ENCODE measurements around the gene TC2N.
"Not testable (repeated sequence)": the region's sequence is repeated elsewhere in the genome, so short reads cannot be mapped to it uniquely, and the experiment has no call there.

TC2N gene

GRCh38 chr14:91867316-91867988 is at the start of gene TC2N:
TSS of gene TC2N (minus strand) at chr14:91867536. CDS start at chr14:91813769, 53,767 bp downstream.
- DNase-seq: peak; percentile 42

DNA sequence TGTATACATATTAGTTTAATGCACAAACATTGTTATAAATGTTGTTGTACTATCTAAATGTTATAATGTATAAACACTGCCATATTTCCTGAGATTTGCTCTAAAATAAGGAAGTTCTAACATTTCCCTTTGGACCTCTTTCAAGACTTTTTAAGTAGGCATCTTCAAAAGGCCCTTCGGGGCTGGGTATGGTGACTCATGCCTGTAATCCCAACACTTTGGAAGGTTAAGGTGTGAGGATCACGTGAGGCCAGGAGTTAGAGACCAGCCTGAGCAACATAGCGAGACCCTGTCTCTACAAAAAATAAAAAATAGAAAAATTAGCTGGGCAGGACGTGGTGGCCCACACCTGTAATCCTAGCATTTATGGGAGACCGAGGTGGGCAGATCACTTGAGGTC is 44.7 kb upstream of the TC2N start:
- no peak for DNase-seq

- DNase-seq: peak; percentile 59
Measured at GRCh38 chr14:91911474-91912032, 44.2 kb upstream of the TC2N start.

- DNase-seq: no peak
Measured at GRCh38 chr14:91910196-91910595, 42.9 kb upstream of the TC2N start.

GRCh38 chr14:91906374-91906773 is 39.0 kb upstream of the TC2N start:
- no peak for DNase-seq

DNA sequence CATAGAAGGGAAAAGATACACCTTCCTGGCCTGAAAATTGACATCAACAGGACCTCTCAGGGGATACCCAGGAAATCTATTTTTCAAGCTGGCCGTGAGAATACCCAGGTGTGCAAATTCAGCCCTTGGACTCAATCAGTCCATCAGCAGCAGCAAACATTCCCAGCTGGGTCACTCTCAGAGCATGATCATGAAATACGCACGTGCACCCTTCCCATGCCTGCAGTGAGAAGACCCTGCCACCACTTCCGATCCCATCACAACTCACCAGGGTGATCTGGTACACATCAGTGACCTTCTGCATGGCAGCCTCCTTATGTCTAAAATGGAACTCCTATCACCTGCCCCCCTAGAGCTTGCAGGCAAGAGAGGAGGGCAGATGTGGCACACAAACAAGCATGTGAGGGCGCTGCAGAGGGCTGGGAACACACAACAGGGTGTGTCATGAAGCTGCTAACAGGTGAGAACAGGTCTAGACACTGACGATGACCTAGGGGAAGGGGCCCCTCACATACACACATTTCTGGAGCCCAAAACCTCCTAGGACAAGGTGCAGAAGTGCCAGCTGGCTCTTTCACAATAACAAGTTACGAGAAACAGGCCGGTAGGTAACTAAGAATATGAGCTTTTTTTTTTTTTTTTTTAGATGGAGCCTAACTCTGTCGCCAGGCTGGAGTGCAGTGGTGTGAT is 37.8 kb upstream of the TC2N start:
- no peak for DNase-seq

- no peak for DNase-seq
Measured at GRCh38 chr14:91904483-91904882, 37.1 kb upstream of the TC2N start.

GRCh38 chr14:91903070-91903469 is 35.7 kb upstream of the TC2N start:
- no peak for DNase-seq

DNA sequence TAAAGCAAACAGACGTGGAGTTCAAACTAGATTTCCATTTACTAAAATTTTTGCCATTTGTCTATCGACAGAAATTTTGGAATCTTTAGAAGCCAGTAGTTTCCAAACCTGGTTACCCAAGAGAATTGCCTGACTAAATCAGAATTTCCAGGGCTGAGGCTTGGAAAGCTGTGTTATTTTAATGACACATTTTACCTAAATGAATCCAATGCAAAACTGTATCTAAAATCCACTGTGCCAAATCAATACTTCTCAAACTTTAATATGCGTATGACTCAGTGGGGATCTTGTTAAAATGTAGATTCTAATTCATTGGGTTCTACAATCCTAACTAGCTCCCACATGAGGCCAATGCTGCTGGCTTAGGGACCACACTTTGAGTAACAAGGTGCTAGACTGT is 35.0 kb upstream of the TC2N start:
- DNase-seq: no peak

- no peak for DNase-seq
Measured at GRCh38 chr14:91901449-91902226, 34.3 kb upstream of the TC2N start.

GRCh38 chr14:91899806-91900205 is 32.5 kb upstream of the TC2N start:
- no peak for DNase-seq

- no peak for DNase-seq
Measured at GRCh38 chr14:91899213-91899612, 31.9 kb upstream of the TC2N start.

DNA sequence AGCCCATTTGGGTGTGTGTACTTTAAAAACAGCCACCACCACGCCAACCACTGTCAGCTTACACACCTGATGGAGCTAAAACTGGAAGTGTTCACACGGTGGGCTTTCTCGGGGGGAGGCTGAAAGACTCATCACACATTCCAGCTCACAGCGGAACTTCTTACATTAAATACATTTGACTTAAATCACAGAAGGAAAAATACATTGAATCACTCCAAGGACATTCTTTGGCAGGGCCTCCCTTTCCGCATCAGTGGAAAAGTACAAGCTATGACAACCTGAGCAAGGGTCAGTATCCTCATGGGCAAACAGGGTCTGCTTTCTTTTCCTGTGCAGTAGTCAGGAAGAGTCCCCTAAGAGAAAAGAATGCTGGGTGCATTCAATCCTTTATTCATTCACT is 31.0 kb upstream of the TC2N start:
- DNase-seq: no peak

DNA sequence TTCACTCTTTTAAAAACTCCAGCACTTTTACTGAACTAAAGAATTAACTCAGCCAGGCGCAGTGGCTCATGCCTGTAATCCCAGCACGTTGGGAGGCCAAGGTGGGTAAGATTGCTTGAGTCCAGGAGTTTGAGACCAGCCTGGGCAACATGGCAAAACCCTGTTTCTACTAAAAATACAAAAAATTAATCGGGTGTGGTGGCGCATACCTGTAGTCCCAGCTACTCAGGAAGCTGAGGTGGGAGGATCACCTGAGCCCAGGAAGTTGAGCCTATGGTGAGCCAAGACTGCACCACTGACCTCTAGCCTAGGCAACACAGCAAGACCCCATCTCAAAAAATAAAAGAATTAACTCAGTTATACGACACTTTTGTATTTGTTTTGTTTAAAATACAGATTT is 30.4 kb upstream of the TC2N start:
- not testable (repeated sequence) for DNase-seq

DNA sequence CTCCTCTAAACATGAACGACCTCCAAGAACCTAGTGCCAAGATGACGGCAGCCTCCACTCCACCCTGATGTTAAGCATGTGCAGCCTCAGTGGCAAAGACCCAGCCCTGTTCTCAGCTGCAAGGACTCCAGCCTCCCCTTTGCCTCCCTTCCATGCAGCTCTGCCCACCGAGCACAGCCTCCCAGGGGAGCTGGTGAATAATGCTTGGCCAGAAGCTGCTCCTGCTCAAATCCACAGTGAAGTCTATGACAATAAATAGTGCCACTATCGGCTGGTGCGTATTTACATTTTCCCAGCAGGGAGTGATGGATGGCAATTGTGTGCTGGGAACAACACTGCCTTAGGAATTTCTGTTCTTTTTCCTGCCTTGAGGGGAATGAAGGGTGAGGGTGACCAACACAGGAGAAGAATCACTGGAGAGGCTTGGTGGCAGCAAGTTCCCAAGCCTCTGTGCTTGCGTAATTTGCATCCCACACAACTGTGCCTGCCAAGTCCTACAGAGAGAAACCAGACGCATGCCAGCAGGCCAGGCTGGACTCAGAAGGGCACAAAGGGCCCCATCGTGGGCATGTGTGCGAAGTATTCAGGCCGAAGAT is 29.9 kb upstream of the TC2N start:
- no peak for DNase-seq

GRCh38 chr14:91896419-91896818 is 29.1 kb upstream of the TC2N start:
- no peak for DNase-seq

DNA sequence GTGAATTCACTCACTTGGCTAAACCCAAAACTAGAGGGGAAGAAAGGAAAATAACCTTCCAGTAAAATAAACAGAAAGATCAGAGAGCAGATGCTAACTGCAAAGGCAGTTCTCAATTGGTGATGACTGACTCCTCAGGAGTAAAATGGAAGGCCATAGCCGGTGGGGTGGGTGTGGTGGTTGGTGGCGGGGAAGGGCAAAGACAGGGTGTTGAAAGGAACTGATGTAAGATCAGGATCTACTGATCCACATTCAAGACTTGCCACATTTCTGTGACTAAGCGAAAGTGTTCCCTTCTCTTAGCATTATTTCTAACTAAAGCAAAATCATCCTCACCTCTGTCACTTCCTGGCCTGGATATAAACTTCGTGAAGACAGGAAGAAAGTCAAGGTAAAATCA is 26.3 kb upstream of the TC2N start:
- no peak for DNase-seq

GRCh38 chr14:91893007-91893406 is 25.7 kb upstream of the TC2N start:
- DNase-seq: no peak

DNA sequence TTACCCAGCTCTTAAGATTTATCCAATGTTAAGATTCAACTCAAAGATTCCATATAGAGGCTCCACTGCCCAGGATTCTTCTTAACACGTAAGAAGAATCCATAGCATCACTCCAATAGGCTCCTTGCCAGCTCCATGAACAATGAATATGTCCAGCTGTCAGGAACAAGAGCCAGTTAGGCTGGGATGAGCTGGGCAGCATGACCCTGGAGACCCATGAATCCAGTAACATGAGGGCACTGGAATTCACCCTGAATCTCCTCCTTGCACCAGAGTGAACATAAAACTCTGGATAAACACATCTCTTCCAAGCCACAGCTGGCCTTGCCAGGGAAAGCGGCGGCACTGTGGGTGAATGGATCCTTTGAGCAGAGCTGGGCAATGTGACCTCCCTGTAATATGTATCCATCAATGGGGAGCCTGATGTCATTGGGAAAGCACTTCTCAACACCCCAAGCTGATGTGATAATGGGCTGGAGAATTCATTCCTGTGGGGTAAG is 24.4 kb upstream of the TC2N start:
- DNase-seq: no peak

DNA sequence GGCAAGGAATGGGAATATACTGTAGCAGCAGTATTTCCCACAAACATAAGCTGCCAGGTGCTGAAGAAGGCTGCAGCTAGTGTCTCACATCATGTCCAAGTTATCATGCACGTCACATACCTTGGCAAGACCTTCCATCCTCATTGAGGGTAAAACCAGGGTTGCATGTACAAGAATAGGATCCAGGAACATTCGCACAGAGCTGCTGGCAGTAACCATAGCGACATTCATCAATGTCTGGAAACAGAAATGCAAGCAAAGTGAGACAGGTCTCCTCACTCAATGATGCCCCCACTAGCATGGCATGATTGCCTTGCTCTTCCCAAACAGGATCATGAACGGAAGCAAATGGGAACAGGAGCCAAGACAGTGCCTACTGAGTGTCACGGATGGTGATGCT is 23.8 kb upstream of the TC2N start:
- DNase-seq: no peak

GRCh38 chr14:91890291-91890749 is 23.0 kb upstream of the TC2N start:
- no peak for DNase-seq

- DNase-seq: no peak
Measured at GRCh38 chr14:91889477-91890211, 22.3 kb upstream of the TC2N start.
